ENCODE measurements around the gene P3R3URF. TPM values are rescaled to one million over a fixed set of nuclear protein-coding genes. Genes with fewer than 3 reads are reported as not detected.

P3R3URF gene
- total and polyA plus RNA-seq, 2 donors = not detected

DNA sequence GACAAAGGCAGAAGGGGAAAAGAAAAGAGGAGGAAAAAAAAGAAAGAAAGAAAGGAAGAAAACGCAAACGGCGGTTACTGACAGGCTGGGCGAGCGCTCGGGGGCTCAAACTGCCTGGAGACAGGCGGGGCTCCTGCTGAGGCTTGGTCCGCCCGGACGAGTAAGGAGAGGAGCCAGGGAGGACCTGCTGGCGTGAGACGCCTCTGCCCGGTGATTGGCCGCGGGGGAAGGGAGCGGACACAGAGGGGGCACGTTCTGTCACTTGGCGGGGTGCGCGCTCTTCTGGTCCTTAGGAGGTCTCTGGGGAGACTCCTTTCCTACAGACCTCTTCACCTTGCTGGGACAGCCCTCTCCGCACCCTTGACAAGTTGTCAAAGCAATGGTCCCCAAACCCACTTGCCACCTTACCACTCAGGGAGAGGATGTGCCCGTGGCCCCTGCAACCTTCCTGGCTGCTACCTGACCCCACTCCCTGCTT lies 43.1 kb downstream of the P3R3URF start:
- H3K9me3 ChIP-seq (ENCODE audit: control insufficient read depth in 2 of 2, insufficient read depth in 1 of 2, low read length in 1 of 2) = no peaks in the 10 kb centered on the region
- H3K27me3 ChIP-seq (ENCODE audit: control insufficient read depth in 2 of 2, insufficient read depth in 1 of 2, low read length in 1 of 2) = peaks cover 11 to 26% of the 10 kb centered on the region in 2 donors
- no peak for DNase-seq (ENCODE audit: low read depth in 6 of 9, low spot score in 9 of 9)
- H3K4me1 ChIP-seq (ENCODE audit: control insufficient read depth in 2 of 2, insufficient read depth in 2 of 2, low read length in 2 of 2) = peaks cover 9 to 25% of the 10 kb centered on the region in 2 donors
- H3K27ac ChIP-seq (ENCODE audit: low read depth in 1 of 2, low read length in 1 of 2) = peak overlapping the region; percentile 72 to 90
- peak overlapping the region; percentile 70 to 83 for H3K4me3 ChIP-seq (ENCODE audit: low read length in 2 of 2)
- WGBS = 2% methylated on average over 22 of the region's 22 CpGs
- H3K36me3 ChIP-seq (ENCODE audit: control insufficient read depth in 2 of 2, insufficient read depth in 2 of 2, low read length in 1 of 2) = no peaks in the 10 kb centered on the region

DNA sequence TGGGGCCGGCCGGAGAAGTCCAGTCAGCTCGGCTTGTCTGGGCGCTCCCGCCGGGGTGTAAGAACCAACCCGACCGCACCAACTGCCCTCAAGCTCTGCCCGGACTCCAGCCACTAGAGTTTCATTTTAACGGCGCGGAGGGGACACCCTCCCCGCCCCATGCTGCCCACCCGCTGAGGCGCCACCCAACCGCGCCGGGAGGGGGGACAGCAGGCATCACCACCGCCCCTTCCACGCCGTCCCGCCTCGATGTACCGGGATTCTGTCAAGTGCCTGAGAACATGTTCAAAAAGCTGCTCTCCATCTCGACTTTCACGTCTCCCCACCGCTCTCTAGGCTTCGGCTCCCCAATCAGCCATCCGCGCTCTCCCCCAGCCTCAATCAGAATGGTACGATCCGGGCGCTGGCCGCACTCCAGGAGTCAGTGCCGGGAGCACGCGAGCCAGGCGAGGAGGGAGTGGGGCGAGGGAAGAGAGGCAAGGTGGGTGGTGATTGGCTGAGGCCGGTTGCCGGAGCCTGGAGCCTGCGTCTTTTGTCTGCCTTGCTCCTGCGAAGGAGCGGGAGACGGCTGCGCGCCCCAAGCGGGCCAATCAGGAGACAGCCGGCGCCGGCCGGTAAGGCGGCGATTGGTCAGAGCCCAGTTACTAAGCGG lies 43.6 kb downstream of the P3R3URF start, which contains the start of gene PIK3R3:
TSS of gene PIK3R3 (minus strand) at position 101 of the 652 bp plus-strand sequence. CDS start 677 bp downstream, outside the sequence.
- H3K27me3 ChIP-seq (ENCODE audit: control insufficient read depth in 2 of 2, insufficient read depth in 1 of 2, low read length in 1 of 2) = peaks cover 11 to 26% of the 10 kb centered on the region in 2 donors
- H3K27ac ChIP-seq (ENCODE audit: low read depth in 1 of 2, low read length in 1 of 2) = peak within 1 kb of the TSS; percentile 90 to 93
- peaks cover 9 to 25% of the 10 kb centered on the region in 2 donors for H3K4me1 ChIP-seq (ENCODE audit: control insufficient read depth in 2 of 2, insufficient read depth in 2 of 2, low read length in 2 of 2)
- WGBS = under 1% methylated on average over 55 of the region's 55 CpGs
- H3K9me3 ChIP-seq (ENCODE audit: control insufficient read depth in 2 of 2, insufficient read depth in 1 of 2, low read length in 1 of 2) = no peaks in the 10 kb centered on the region
- peak within 1 kb of the TSS; percentile 70 to 83 for H3K4me3 ChIP-seq (ENCODE audit: low read length in 2 of 2)
- peak; percentile 76 to 94 (median 92) for DNase-seq (ENCODE audit: low read depth in 6 of 9, low spot score in 9 of 9)
- H3K36me3 ChIP-seq (ENCODE audit: control insufficient read depth in 2 of 2, insufficient read depth in 2 of 2, low read length in 1 of 2) = no peaks in the 10 kb centered on the region

DNA sequence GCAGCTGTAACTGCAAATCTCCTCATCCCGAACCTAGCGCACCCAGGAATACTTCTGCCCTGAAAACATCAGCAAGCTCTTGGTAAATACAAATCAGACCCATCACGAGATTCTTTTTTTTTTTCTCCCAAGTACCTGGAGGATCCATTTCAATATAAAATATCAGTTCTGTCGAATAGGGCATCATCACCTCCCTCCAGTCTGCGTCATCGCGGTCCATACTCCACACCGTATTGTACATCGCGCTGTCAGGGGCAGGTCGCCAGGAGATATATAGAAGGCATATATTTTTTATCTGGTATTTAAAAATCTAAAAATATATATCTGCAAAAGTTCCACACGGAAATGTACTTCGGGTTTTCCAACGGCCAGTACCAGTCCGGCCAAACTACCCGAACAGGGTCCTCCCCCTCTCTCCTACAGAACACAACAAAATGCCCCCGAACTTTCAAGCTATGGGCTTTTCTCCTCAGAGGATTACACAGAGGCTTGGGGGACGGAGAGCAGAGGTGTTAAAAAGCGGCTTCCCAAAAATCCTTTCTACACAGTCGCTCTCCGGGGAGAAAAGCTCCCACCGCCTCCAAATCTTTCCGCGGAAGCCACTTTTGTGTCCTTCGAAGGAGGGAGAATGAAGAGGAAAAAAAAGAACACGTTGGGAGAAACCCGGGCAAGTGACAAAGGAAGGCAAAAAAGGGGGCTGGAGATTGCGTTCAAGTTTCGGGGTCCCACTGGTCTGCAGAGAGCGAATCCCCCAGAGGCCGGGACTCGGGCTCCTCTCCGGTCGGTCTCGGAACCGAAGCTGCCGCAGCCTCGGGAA lies 44.4 kb downstream of the P3R3URF start:
- Histone ChIP-seq H3K9me3 (ENCODE audit: control insufficient read depth in 2 of 2, insufficient read depth in 1 of 2, low read length in 1 of 2) (no peaks in the 10 kb centered on the region), H3K27ac (ENCODE audit: low read depth in 1 of 2, low read length in 1 of 2) (peak overlapping the region; percentile 90 to 93), H3K27me3 (ENCODE audit: control insufficient read depth in 2 of 2, insufficient read depth in 1 of 2, low read length in 1 of 2) (peaks cover 11 to 26% of the 10 kb centered on the region in 2 donors), H3K36me3 (ENCODE audit: control insufficient read depth in 2 of 2, insufficient read depth in 2 of 2, low read length in 1 of 2) (no peaks in the 10 kb centered on the region), H3K4me3 (ENCODE audit: low read length in 2 of 2) (peak overlapping the region; percentile 70 to 83), H3K4me1 (ENCODE audit: control insufficient read depth in 2 of 2, insufficient read depth in 2 of 2, low read length in 2 of 2) (peaks cover 9 to 25% of the 10 kb centered on the region in 2 donors)
- 1% methylated on average over 38 of the region's 38 CpGs for WGBS
- DNase-seq (ENCODE audit: low read depth in 6 of 9, low spot score in 9 of 9) = peak in 6 of 9 donors; percentile 13 to 58 (median 20)

DNA sequence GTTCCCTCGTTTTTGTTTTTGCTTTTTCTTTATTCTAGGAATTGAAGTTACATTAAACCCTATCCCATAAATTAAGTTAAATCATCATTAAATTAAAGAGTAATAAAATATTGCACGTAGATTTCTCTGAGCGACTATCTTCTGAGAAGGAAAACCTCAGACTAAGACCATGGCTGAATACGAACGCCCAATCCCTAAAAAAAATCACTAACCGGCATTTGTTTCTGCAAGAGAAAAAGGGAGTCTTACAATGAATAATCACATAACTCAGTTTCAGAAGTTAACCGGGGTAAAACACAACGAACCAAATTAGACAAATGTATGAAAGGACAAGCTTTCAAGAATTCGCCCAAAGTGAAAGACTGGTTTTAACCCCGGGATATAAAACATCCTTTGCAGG lies 45.2 kb downstream of the P3R3URF start:
- Histone ChIP-seq H3K36me3 (ENCODE audit: control insufficient read depth in 2 of 2, insufficient read depth in 2 of 2, low read length in 1 of 2) (no peaks in the 10 kb centered on the region), H3K4me3 (ENCODE audit: low read length in 2 of 2) (peak overlapping the region; percentile 70 to 83), H3K27ac (ENCODE audit: low read depth in 1 of 2, low read length in 1 of 2) (no peak overlapping the region), H3K9me3 (ENCODE audit: control insufficient read depth in 2 of 2, insufficient read depth in 1 of 2, low read length in 1 of 2) (no peaks in the 10 kb centered on the region), H3K4me1 (ENCODE audit: control insufficient read depth in 2 of 2, insufficient read depth in 2 of 2, low read length in 2 of 2) (peaks cover 9 to 25% of the 10 kb centered on the region in 2 donors), H3K27me3 (ENCODE audit: control insufficient read depth in 2 of 2, insufficient read depth in 1 of 2, low read length in 1 of 2) (peaks cover 11 to 26% of the 10 kb centered on the region in 2 donors)
- DNase-seq (ENCODE audit: low read depth in 6 of 9, low spot score in 9 of 9) = peak in 1 of 9 donors; percentile 45
- 5% methylated on average over 10 of the region's 10 CpGs for WGBS

DNA sequence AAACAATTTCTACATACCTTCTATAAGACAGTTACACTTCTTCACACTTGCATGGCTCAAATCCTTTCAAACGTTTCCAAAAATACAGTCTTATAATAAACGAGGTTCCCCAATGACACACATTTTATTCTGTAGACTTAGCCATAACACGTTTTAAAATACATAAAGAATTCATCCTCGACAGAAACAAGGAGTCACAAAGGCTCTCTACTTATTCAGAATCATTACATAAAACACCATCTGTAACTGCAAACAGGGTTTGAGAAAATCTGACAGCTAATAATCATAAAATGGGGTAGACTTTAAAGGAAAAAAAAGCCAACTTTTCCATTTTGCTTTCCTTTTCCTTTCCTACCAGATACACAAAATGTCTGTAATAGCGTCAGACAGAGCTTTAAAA lies 45.7 kb downstream of the P3R3URF start:
- 19% methylated on average over 5 of the region's 5 CpGs for WGBS
- peak overlapping the region; percentile 18 to 83 for H3K4me3 ChIP-seq (ENCODE audit: low read length in 2 of 2)
- no peaks in the 10 kb centered on the region for H3K9me3 ChIP-seq (ENCODE audit: control insufficient read depth in 2 of 2, insufficient read depth in 1 of 2, low read length in 1 of 2)
- peaks cover 11 to 26% of the 10 kb centered on the region in 2 donors for H3K27me3 ChIP-seq (ENCODE audit: control insufficient read depth in 2 of 2, insufficient read depth in 1 of 2, low read length in 1 of 2)
- H3K27ac ChIP-seq (ENCODE audit: low read depth in 1 of 2, low read length in 1 of 2) = no peak overlapping the region
- H3K4me1 ChIP-seq (ENCODE audit: control insufficient read depth in 2 of 2, insufficient read depth in 2 of 2, low read length in 2 of 2) = peaks cover 9 to 25% of the 10 kb centered on the region in 2 donors
- H3K36me3 ChIP-seq (ENCODE audit: control insufficient read depth in 2 of 2, insufficient read depth in 2 of 2, low read length in 1 of 2) = no peaks in the 10 kb centered on the region
- DNase-seq (ENCODE audit: low read depth in 6 of 9, low spot score in 9 of 9) = peak in 1 of 9 donors; percentile 22

DNA sequence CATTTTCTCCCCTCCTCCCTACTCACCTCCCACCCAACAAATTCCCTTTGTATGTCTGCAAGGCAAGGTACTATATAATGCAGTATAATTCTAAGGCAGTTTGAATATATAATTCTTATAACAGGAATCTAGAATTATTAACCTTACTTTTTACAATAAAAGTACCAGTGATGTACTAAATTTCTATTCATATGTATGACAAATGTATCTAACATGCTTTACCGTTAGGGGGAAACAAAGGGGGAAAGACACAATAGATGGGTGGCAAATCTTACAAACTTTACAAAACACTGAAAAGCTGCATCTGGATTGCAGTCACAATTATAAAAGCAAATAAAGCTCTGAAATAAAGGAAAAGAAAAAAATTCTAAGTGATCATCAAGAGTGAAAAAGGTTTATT lies 46.2 kb downstream of the P3R3URF start:
- no peaks in the 10 kb centered on the region for H3K36me3 ChIP-seq (ENCODE audit: control insufficient read depth in 2 of 2, insufficient read depth in 2 of 2, low read length in 1 of 2)
- H3K4me1 ChIP-seq (ENCODE audit: control insufficient read depth in 2 of 2, insufficient read depth in 2 of 2, low read length in 2 of 2) = peaks cover 9 to 25% of the 10 kb centered on the region in 2 donors
- H3K27me3 ChIP-seq (ENCODE audit: control insufficient read depth in 2 of 2, insufficient read depth in 1 of 2, low read length in 1 of 2) = peaks cover 11 to 26% of the 10 kb centered on the region in 2 donors
- peak overlapping the region in 1 of 2 donors; percentile 83 for H3K4me3 ChIP-seq (ENCODE audit: low read length in 2 of 2)
- no peak overlapping the region for H3K27ac ChIP-seq (ENCODE audit: low read depth in 1 of 2, low read length in 1 of 2)
- no peaks in the 10 kb centered on the region for H3K9me3 ChIP-seq (ENCODE audit: control insufficient read depth in 2 of 2, insufficient read depth in 1 of 2, low read length in 1 of 2)
- WGBS = 80% methylated on average over 1 of the region's 1 CpG
- DNase-seq (ENCODE audit: low read depth in 6 of 9, low spot score in 9 of 9) = peak in 1 of 9 donors; percentile 3

DNA sequence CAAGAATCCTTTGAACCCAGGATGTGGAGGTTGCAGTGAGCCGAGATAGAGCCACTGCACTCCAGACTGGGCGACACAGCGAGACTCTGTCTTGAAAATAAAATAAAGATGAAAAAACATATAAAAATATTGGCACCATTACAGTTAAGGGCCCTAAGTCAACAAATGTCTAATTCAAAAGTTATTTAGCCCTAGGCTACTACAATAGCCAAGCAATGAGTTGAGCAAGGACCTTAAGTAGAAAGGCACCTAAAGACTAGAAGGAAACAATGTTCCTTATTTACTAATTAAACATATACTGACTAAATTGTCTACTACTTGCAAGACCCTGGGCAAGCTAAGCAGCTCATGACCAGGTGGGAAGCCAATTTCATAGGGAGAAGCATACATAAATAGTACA lies 47.9 kb downstream of the P3R3URF start:
- peaks cover 3 to 11% of the 10 kb centered on the region in 2 donors for H3K4me1 ChIP-seq (ENCODE audit: control insufficient read depth in 2 of 2, insufficient read depth in 2 of 2, low read length in 2 of 2)
- 89% methylated on average over 3 of the region's 3 CpGs for WGBS
- H3K36me3 ChIP-seq (ENCODE audit: control insufficient read depth in 2 of 2, insufficient read depth in 2 of 2, low read length in 1 of 2) = no peaks in the 10 kb centered on the region
- no peaks in the 10 kb centered on the region for H3K9me3 ChIP-seq (ENCODE audit: control insufficient read depth in 2 of 2, insufficient read depth in 1 of 2, low read length in 1 of 2)
- H3K27ac ChIP-seq (ENCODE audit: low read depth in 1 of 2, low read length in 1 of 2) = no peak overlapping the region
- DNase-seq (ENCODE audit: low read depth in 6 of 9, low spot score in 9 of 9) = no peak
- H3K4me3 ChIP-seq (ENCODE audit: low read length in 2 of 2) = no peak overlapping the region
- H3K27me3 ChIP-seq (ENCODE audit: control insufficient read depth in 2 of 2, insufficient read depth in 1 of 2, low read length in 1 of 2) = peaks cover 11 to 26% of the 10 kb centered on the region in 2 donors

Data from thymus (tissue), 11 donors.